ENCODE data around the gene DRC7.
A peak's percentile ranks its signal among the peaks of the same experiment; 100 is the strongest.

The DRC7 gene

GRCh38 chr16:57694725-57695679, at the start of gene DRC7:
DRC7 (plus strand) TSS chr16:57694806; CDS start chr16:57697950, 3,144 bp downstream.
- peak; percentile 69 for DNase-seq

- DNase-seq = no peak
Measured at GRCh38 chr16:57645169-57645568, 49.4 kb upstream of the DRC7 start.

- no peak for DNase-seq
Measured at GRCh38 chr16:57645691-57646387, 48.8 kb upstream of the DRC7 start.

GRCh38 chr16:57646388-57647039, 48.1 kb upstream of the DRC7 start:
- peak; percentile 48 for DNase-seq

GRCh38 chr16:57647136-57647875, 47.3 kb upstream of the DRC7 start:
- no peak for DNase-seq

GRCh38 chr16:57648125-57648524, 46.5 kb upstream of the DRC7 start:
- DNase-seq = peak; percentile 37

- peak; percentile 75 for DNase-seq
Measured at GRCh38 chr16:57648581-57649442, 45.8 kb upstream of the DRC7 start.

- no peak for DNase-seq
Measured at GRCh38 chr16:57649443-57649751, 45.2 kb upstream of the DRC7 start.

- DNase-seq = no peak
Measured at GRCh38 chr16:57649846-57650245, 44.8 kb upstream of the DRC7 start.

- peak; percentile 32 for DNase-seq
Measured at GRCh38 chr16:57651344-57652333, 43.0 kb upstream of the DRC7 start.

GRCh38 chr16:57652695-57653471, 41.7 kb upstream of the DRC7 start:
- DNase-seq = no peak

GRCh38 chr16:57653936-57654335, 40.7 kb upstream of the DRC7 start:
- DNase-seq = no peak

GRCh38 chr16:57656342-57656955, 38.2 kb upstream of the DRC7 start:
- no peak for DNase-seq

GRCh38 chr16:57657228-57657627, 37.4 kb upstream of the DRC7 start:
- no peak for DNase-seq

GRCh38 chr16:57658130-57658877, 36.3 kb upstream of the DRC7 start:
- no peak for DNase-seq

- DNase-seq = no peak
Measured at GRCh38 chr16:57658878-57659674, 35.5 kb upstream of the DRC7 start.

- no peak for DNase-seq
Measured at GRCh38 chr16:57660715-57661463, 33.7 kb upstream of the DRC7 start.
